Activated CD8-positive, alpha-beta T cell treated with anti-CD3 and anti-CD28 coated beads for 36 hours (primary cell): ENCODE measurements around the gene CORO2A. TPM values are rescaled to one million over a fixed set of nuclear protein-coding genes. Genes with fewer than 3 reads are reported as not detected.

Source experiments
- ATAC-seq: fragments of 200-7000 bp; cut with Tn5 transposase; one replicate; pipeline ENCODE4 v1.10.0; 2021; ENCODE audit warnings: mild to moderate bottlenecking, moderate library complexity
- CTCF ChIA-PET: fragments of 350-600 bp; sonication (Branson Sonifier 250); formaldehyde crosslinking; loops from one replicate; lab custom pipeline; 2021; ENCODE audit warnings: antibody characterized with exemption; lab: Charles Lee
- POLR2A ChIA-PET: fragments of 350-600 bp; sonication (Branson Sonifier 250); formaldehyde crosslinking; loops from one replicate; lab custom pipeline; 2021; ENCODE audit warnings: antibody characterized with exemption; lab: Charles Lee
- DNase-seq: peaks from one replicate; pipeline ENCODE4 v3.0.0-alpha.2; 2020
- H3K27ac Mint-ChIP-seq: one replicate; pipeline ENCODE4 v1.8.0; 2021; ENCODE audit warnings: mild to moderate bottlenecking, mixed read lengths
- H3K27me3 Mint-ChIP-seq: one replicate; pipeline ENCODE4 v1.8.0; 2021; ENCODE audit warnings: mixed read lengths
- H3K36me3 Mint-ChIP-seq: one replicate; pipeline ENCODE4 v1.8.0; 2021; ENCODE audit warnings: low read depth, mixed read lengths
- H3K4me1 Mint-ChIP-seq: one replicate; pipeline ENCODE4 v1.8.0; 2021; ENCODE audit warnings: low read depth, mixed read lengths
- H3K4me3 Mint-ChIP-seq: one replicate; pipeline ENCODE4 v1.8.0; 2021; ENCODE audit warnings: mild to moderate bottlenecking, moderate library complexity, mixed read lengths
- H3K9me3 Mint-ChIP-seq: one replicate; pipeline ENCODE4 v1.8.0; 2021; ENCODE audit warnings: mixed read lengths
- intact Hi-C: fragments of 100-400 bp; cut with micrococcal nuclease; formaldehyde crosslinking; loops from one replicate; pipeline ENCODE4 v1.10.0; 2022
- total RNA-seq, 2 experiments: library from RNA; stranded (reverse); gene quantifications; one replicate each; pipeline ENCODE4 v1.2.3, GENCODE V29; 2021
- TF ChIP-seq, protein P1 (sequence below): fragments of 200-600 bp; IDR thresholded peaks from one replicate; pipeline ENCODE4 v1.8.0; 2022; ENCODE audit warnings: antibody characterized with exemption, mild to moderate bottlenecking

CORO2A gene
- total RNA-seq, 2 experiments from 2014 or later = 12.2 to 13.4 TPM

DNA sequence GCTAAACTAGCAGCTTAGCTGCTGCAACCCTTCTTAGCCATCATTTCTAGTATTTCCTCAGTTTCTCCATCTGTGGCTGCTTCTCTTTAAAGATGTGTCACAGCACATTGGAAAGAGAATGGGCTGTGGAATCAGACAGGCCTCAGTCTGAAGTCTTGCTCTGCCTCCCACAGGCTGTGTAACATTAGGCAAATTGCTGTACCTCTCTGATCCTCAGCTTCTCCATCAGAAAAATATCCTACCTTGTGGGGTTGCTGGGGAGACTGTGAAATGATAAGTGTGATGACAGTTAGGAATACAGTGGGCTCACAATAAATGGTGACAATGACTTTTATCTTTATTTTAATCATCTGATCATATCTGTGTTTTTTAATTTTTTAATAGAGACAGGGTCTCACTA is 55.9 kb downstream of the CORO2A start:
- ATAC-seq (no peak), DNase-seq (no peak)
- Mint-ChIP-seq H3K4me3 (no peak overlapping the region), H3K27ac (no peak overlapping the region), H3K4me1 (no peaks in the 10 kb centered on the region), H3K27me3 (no peaks in the 10 kb centered on the region), H3K36me3 (no peaks in the 10 kb centered on the region), H3K9me3 (no peaks in the 10 kb centered on the region)
- intact Hi-C loops = no loop called here
- TF ChIP-seq, protein P1, sequence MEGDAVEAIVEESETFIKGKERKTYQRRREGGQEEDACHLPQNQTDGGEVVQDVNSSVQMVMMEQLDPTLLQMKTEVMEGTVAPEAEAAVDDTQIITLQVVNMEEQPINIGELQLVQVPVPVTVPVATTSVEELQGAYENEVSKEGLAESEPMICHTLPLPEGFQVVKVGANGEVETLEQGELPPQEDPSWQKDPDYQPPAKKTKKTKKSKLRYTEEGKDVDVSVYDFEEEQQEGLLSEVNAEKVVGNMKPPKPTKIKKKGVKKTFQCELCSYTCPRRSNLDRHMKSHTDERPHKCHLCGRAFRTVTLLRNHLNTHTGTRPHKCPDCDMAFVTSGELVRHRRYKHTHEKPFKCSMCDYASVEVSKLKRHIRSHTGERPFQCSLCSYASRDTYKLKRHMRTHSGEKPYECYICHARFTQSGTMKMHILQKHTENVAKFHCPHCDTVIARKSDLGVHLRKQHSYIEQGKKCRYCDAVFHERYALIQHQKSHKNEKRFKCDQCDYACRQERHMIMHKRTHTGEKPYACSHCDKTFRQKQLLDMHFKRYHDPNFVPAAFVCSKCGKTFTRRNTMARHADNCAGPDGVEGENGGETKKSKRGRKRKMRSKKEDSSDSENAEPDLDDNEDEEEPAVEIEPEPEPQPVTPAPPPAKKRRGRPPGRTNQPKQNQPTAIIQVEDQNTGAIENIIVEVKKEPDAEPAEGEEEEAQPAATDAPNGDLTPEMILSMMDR = no peak
- CTCF ChIA-PET = interaction anchor here (2.7 kb wide), 1 partner anchor 18 kb away, joined by 6 read pairs; the partner anchor contains the start of gene TRIM14
- POLR2A ChIA-PET = interaction anchor here (0.8 kb wide), 1 partner anchor 66 kb away, joined by 3 read pairs; no protein-coding TSS in a partner anchor

DNA sequence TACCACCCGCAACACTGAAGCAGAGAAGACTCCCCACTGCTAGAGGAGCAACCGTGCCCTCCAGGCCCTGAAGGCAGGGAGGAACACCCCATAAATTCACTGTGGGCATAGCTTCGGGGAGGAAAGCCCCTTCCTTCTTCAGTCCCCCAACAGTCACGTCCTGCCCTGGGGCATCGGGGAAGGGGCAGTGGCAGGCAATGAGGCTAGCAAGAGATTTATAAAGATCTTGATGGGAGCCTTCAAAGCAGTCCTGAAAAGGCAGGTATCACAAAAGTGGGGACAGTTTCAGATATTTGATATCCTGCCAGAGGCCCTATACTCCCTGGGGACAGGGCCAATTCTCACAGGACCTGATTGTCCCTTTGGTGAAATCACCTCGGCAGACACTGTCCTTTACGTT is 56.5 kb downstream of the CORO2A start:
- no peak for ATAC-seq
- ChIA-PET POLR2A (interaction anchor here (0.8 kb wide), 1 partner anchor 67 kb away, joined by 3 read pairs; no protein-coding TSS in a partner anchor), CTCF (interaction anchor here (2.7 kb wide), 1 partner anchor 17 kb away, joined by 6 read pairs; the partner anchor contains the start of gene TRIM14)
- Mint-ChIP-seq H3K27me3 (no peaks in the 10 kb centered on the region), H3K4me3 (no peak overlapping the region), H3K27ac (no peak overlapping the region), H3K36me3 (no peaks in the 10 kb centered on the region), H3K9me3 (no peaks in the 10 kb centered on the region), H3K4me1 (no peaks in the 10 kb centered on the region)
- intact Hi-C loops = no loop called here
- DNase-seq = no peak
- TF ChIP-seq, protein P1 = no peak

DNA sequence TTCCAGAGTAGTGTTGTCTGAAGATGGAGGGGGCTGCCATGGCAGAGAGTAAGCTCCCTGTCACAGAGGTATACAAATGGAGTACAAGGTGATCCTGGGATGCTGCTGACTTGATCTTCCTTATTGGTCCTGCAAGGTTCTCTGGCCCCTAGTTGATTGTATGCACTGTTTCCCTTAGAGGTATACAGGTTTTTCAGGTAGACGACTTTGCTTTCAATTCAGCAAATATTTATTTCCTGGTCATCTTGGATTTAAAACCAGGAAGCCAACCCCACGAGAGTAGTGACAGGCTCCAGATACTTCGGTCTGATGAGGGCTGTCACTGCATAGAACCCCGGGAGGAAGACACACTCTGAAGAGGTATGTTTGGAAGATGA is 56.9 kb downstream of the CORO2A start:
- Mint-ChIP-seq H3K36me3 (no peaks in the 10 kb centered on the region), H3K4me3 (no peak overlapping the region), H3K9me3 (no peaks in the 10 kb centered on the region), H3K27me3 (no peaks in the 10 kb centered on the region), H3K4me1 (no peaks in the 10 kb centered on the region), H3K27ac (no peak overlapping the region)
- intact Hi-C loops = no loop called here
- ATAC-seq = no peak
- POLR2A ChIA-PET = no interaction called here
- CTCF ChIA-PET = interaction anchor here (2.7 kb wide), 1 partner anchor 17 kb away, joined by 6 read pairs; the partner anchor contains the start of gene TRIM14
- TF ChIP-seq, protein P1 = no peak
- DNase-seq = no peak

DNA sequence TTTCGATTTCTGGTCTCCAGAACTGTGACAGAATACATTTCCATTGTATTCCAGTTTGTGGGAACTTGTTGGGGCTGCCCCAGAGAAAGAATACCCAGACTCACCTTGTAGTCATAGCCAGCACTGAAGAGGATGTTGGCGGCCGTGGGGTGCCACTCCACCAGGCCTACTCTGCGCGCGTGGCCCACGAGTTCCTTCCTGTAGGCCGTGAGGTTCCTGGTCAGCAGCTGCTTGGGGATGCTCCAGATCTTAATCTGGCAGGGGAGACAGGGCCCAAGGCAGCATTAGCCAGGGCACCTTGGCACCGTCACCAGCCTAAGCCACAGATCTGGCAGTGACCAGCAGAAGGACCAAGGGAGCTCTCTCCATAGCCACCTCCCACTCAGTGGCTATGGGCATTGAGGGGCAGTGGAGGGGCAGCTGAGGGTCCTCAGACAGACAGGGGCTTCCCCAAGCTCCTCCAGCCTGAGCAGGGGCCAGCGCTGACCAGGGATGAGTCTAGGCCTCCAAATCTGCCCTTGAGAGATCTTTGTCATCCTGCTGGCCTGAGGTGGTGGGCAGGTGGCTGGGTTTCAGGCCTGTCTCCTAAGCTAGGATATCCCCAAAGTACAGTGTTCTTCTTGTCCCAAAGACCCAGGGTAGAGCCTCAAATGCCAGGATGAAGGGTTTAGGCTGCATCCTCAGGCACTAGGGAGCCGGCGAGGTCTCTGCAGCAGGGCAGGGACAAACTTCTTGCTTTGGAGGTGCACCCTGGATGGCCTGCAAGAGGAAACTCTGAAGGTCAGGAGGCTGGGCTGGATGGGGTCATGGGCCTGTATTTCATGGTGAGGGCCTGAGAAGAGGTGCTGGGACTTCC is 57.5 kb downstream of the CORO2A start:
- no peak for ATAC-seq
- intact Hi-C loops = no loop called here
- POLR2A ChIA-PET = no interaction called here
- TF ChIP-seq, protein P1 = no peak
- no peak overlapping the region for H3K4me3 Mint-ChIP-seq
- no peaks in the 10 kb centered on the region for H3K9me3 Mint-ChIP-seq
- no peak overlapping the region for H3K27ac Mint-ChIP-seq
- H3K27me3 Mint-ChIP-seq = no peaks in the 10 kb centered on the region
- no peaks in the 10 kb centered on the region for H3K36me3 Mint-ChIP-seq
- H3K4me1 Mint-ChIP-seq = no peaks in the 10 kb centered on the region
- no peak for DNase-seq
- CTCF ChIA-PET = interaction anchor here (2.7 kb wide), 1 partner anchor 16 kb away, joined by 6 read pairs; the partner anchor contains the start of gene TRIM14
